ENCODE data around the gene PRR12.

Gene PRR12

GRCh38 chr19:49556412-49557398 is 34.3 kb upstream of the PRR12 start:
- TF ChIP-seq, protein P1, sequence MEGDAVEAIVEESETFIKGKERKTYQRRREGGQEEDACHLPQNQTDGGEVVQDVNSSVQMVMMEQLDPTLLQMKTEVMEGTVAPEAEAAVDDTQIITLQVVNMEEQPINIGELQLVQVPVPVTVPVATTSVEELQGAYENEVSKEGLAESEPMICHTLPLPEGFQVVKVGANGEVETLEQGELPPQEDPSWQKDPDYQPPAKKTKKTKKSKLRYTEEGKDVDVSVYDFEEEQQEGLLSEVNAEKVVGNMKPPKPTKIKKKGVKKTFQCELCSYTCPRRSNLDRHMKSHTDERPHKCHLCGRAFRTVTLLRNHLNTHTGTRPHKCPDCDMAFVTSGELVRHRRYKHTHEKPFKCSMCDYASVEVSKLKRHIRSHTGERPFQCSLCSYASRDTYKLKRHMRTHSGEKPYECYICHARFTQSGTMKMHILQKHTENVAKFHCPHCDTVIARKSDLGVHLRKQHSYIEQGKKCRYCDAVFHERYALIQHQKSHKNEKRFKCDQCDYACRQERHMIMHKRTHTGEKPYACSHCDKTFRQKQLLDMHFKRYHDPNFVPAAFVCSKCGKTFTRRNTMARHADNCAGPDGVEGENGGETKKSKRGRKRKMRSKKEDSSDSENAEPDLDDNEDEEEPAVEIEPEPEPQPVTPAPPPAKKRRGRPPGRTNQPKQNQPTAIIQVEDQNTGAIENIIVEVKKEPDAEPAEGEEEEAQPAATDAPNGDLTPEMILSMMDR (conservative IDR thresholded peaks at IDR 0.05; ENCODE audit: low read depth, low read length), result no peak
- DNase-seq (ENCODE audit: low read depth), result no peak
- no peak overlapping the region for H3K4me3 ChIP-seq (ENCODE audit: low read depth, low read length)

- no peak for DNase-seq (ENCODE audit: low read depth)
- TF ChIP-seq, protein P1 (conservative IDR thresholded peaks at IDR 0.05; ENCODE audit: low read depth, low read length), result no peak
- no peak overlapping the region for H3K4me3 ChIP-seq (ENCODE audit: low read depth, low read length)
These were observed 33.2 kb upstream of the PRR12 start for GRCh38 chr19:49557641-49558325.

- DNase-seq (ENCODE audit: low read depth), result no peak
- TF ChIP-seq, protein P1 (conservative IDR thresholded peaks at IDR 0.05; ENCODE audit: low read depth, low read length), result no peak
- H3K4me3 ChIP-seq (ENCODE audit: low read depth, low read length), result no peak overlapping the region
These were observed 32.4 kb upstream of the PRR12 start for GRCh38 chr19:49558591-49558990.

GRCh38 chr19:49559443-49559842 is 31.5 kb upstream of the PRR12 start:
- no peak overlapping the region for H3K4me3 ChIP-seq (ENCODE audit: low read depth, low read length)
- DNase-seq (ENCODE audit: low read depth), result no peak
- TF ChIP-seq, protein P1 (conservative IDR thresholded peaks at IDR 0.05; ENCODE audit: low read depth, low read length), result no peak

- TF ChIP-seq, protein P1 (conservative IDR thresholded peaks at IDR 0.05; ENCODE audit: low read depth, low read length), result no peak
- DNase-seq (ENCODE audit: low read depth), result no peak
- no peak overlapping the region for H3K4me3 ChIP-seq (ENCODE audit: low read depth, low read length)
These were observed 31.1 kb upstream of the PRR12 start for GRCh38 chr19:49559928-49560327.

DNA sequence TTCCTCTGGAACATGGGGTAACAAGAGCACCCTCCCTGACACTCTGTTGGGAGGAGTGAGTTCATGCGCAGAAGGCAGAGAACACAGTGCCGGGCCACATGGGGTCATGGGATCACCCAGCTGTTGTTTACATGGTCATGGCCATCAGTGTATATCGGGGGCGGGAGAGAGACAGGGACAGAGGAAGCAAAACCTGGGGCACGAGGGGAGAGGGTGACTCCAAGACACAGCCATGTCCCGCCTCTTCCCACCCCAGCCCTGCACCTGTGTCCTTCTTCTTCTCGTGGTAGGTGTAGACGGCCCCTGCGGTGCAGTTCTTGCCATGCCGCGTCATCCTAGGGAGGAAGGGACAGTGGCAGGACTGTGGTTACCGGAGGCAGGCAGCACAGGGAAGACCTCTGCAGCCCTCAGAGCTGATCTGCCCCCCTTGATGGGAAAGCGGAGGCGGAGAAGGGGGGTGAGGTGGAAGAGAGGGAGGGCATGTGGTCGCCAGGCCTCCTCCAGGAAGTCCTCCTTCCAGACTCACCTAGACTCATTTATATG is 30.6 kb upstream of the PRR12 start:
- no peak overlapping the region for H3K4me3 ChIP-seq (ENCODE audit: low read depth, low read length)

More for the DNA sequence above, 30.6 kb upstream of the PRR12 start:
- TF ChIP-seq, protein P1 (conservative IDR thresholded peaks at IDR 0.05; ENCODE audit: low read depth, low read length), result no peak
- DNase-seq (ENCODE audit: low read depth), result no peak

Data from choroid plexus epithelial cell (primary cell).